Measurements from ENCODE around the gene DNM2.
"Not testable (repeated sequence)": the region's sequence is repeated elsewhere in the genome, so short reads cannot be mapped to it uniquely, and the experiment has no call there.

Gene DNM2

GRCh38 chr19:10724573-10725071 lies 6.7 kb downstream of the DNM2 start:
- DNase-seq (ENCODE audit: low read depth in 2 of 2) = no peak

GRCh38 chr19:10725415-10725814 lies 7.5 kb downstream of the DNM2 start:
- no peak for DNase-seq (ENCODE audit: low read depth in 2 of 2)

- DNase-seq (ENCODE audit: low read depth in 2 of 2) = no peak
Measured at GRCh38 chr19:10726268-10726667, 8.4 kb downstream of the DNM2 start.

- DNase-seq (ENCODE audit: low read depth in 2 of 2) = no peak
Measured at GRCh38 chr19:10727685-10728201, 9.9 kb downstream of the DNM2 start.

- DNase-seq (ENCODE audit: low read depth in 2 of 2) = no peak
Measured at GRCh38 chr19:10729411-10729810, 11.5 kb downstream of the DNM2 start.

- no peak for DNase-seq (ENCODE audit: low read depth in 2 of 2)
Measured at GRCh38 chr19:10730932-10731331, 13.1 kb downstream of the DNM2 start.

GRCh38 chr19:10735741-10736140 lies 17.9 kb downstream of the DNM2 start:
- no peak for DNase-seq (ENCODE audit: low read depth in 2 of 2)

- DNase-seq (ENCODE audit: low read depth in 2 of 2) = no peak
Measured at GRCh38 chr19:10736189-10736588, 18.3 kb downstream of the DNM2 start.

- DNase-seq (ENCODE audit: low read depth in 2 of 2) = no peak
Measured at GRCh38 chr19:10736916-10737551, 19.2 kb downstream of the DNM2 start.

- no peak for DNase-seq (ENCODE audit: low read depth in 2 of 2)
Measured at GRCh38 chr19:10737722-10738121, 19.8 kb downstream of the DNM2 start.

- no peak for DNase-seq (ENCODE audit: low read depth in 2 of 2)
Measured at GRCh38 chr19:10740798-10741197, 22.9 kb downstream of the DNM2 start.

- DNase-seq (ENCODE audit: low read depth in 2 of 2) = no peak
Measured at GRCh38 chr19:10742476-10742875, 24.6 kb downstream of the DNM2 start.

GRCh38 chr19:10744253-10744798 lies 26.4 kb downstream of the DNM2 start:
- no peak for DNase-seq (ENCODE audit: low read depth in 2 of 2)

GRCh38 chr19:10744801-10745293 lies 27.0 kb downstream of the DNM2 start:
- no peak for DNase-seq (ENCODE audit: low read depth in 2 of 2)

- not testable (repeated sequence) for DNase-seq (ENCODE audit: low read depth in 2 of 2)
Measured at GRCh38 chr19:10746437-10746836, 28.6 kb downstream of the DNM2 start.

- DNase-seq (ENCODE audit: low read depth in 2 of 2) = no peak
Measured at GRCh38 chr19:10747271-10747670, 29.4 kb downstream of the DNM2 start.

- DNase-seq (ENCODE audit: low read depth in 2 of 2) = no peak
Measured at GRCh38 chr19:10747674-10748073, 29.8 kb downstream of the DNM2 start.

- no peak for DNase-seq (ENCODE audit: low read depth in 2 of 2)
Measured at GRCh38 chr19:10748195-10748926, 30.5 kb downstream of the DNM2 start.

- DNase-seq (ENCODE audit: low read depth in 2 of 2) = no peak
Measured at GRCh38 chr19:10748927-10749434, 31.1 kb downstream of the DNM2 start.

- no peak for DNase-seq (ENCODE audit: low read depth in 2 of 2)
Measured at GRCh38 chr19:10749435-10750384, 31.8 kb downstream of the DNM2 start.

All from stimulated activated CD8-positive, alpha-beta memory T cell treated with anti-CD3 and anti-CD28 coated beads, Interleukin-2, amount 100 ng/mL, for 48 hours (primary cell).